SK-MEL-5 (cell line): ENCODE results near the gene CDH22. TPM values are rescaled to one million over a fixed set of nuclear protein-coding genes. Genes with fewer than 3 reads are reported as not detected.

ENCODE experiments used
- DNase-seq: peaks from one replicate; pipeline ENCODE4 v3.0.0-alpha.2; 2016; ENCODE audit warnings: low read depth, low spot score
- in situ Hi-C: cut with HindIII; loops from 2 replicates; pipeline ENCODE4 v1.10.0; 2016; ENCODE audit warnings: low sequenced_read_pairs, high pct_unique_total_duplicates, low pct_unique_long_range_greater_than_20kb
- total RNA-seq: library from RNA; depleted of rRNA; stranded (reverse); fragments of >200 nt; shearing (Covaris generic); gene quantifications from 2 replicates; pipeline ENCODE4 v1.2.3, GENCODE V29; 2014

The CDH22 gene
- total RNA-seq, 1 experiment from 2014 or later: not detected

GRCh38 chr20:46217583-46217982 lies 90.7 kb downstream of the CDH22 start:
- DNase-seq: no peak
- in situ Hi-C loops: no loop called here

DNA sequence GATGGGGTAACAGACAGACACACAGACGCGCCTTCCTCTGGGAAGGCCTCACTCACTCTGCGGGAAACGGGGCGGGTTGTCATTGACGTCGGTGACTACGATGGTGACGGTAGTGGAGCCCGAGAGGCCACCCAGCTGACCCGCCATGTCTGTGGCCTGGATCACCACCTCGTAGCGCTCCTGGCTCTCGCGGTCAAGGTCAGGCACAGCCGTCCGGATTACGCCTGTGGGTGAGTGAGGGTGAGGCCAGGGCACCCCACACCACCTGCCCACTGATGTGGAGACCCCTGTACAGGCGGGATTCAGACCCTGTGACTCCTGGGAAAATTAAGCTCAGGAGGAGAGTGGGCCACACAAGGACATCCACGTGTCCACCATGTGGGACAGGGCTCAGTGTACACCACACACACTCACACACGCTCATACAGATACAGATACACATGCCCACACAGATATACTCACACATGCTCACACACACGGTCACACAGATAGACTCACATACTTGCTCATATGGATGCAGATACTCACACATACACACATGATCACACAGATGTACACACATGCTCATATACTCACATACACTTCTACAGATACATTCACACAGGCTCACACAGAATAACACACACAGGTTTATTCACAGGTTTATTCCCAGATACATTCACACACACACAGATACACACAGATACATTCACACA lies 91.4 kb downstream of the CDH22 start:
- in situ Hi-C loops: no loop called here
- no peak for DNase-seq

- DNase-seq: no peak
Measured at GRCh38 chr20:46215913-46216707, 92.2 kb downstream of the CDH22 start.

GRCh38 chr20:46214824-46215488 lies 93.3 kb downstream of the CDH22 start:
- no peak for DNase-seq
- in situ Hi-C loops: no loop called here

More at GRCh38 chr20:46215913-46216707, 92.2 kb downstream of the CDH22 start:
- in situ Hi-C loops: no loop called here

DNA sequence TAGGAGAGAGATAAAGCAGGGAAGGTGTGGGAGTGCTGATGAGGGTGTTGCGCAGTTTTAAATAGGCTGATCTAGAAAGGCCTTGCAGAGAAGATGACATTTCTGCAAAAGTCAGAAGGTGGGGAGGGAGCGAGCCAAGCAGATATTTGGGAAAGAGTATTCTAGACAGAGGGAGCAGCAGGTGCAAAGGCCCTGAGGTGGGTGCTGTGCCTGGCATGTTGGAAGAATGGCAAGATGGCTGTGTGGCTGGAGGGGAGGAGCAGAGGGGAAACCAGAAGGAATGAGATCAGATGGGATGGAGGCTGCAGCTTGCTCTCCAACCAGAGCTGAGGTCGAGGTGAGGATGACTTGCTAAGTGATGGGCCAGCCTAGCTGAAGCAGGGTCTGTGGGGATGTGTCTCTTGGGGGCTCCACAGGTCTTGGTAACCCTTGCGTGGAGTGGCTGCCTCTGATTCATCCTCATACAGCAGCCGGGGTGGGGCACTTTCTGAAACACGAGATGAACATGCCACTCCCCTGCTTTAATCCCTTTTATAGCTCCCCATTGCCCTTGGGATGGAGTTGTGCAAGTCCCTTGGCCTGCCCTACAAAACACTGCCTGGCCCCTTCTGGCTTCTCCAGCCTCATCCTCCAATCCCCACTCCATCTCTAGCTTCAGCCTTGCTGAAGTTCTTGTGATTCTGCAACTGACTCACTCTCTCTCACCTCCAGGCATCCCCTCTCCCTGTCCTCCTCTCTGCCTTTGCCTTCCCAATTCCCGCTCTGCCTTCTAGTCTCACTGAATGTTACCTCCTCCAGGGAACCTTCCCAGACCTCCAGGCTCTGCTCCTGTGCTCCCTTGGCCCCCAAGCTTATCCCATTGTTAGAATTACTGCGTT lies 94.1 kb downstream of the CDH22 start:
- no peak for DNase-seq
- in situ Hi-C loops: no loop called here

DNA sequence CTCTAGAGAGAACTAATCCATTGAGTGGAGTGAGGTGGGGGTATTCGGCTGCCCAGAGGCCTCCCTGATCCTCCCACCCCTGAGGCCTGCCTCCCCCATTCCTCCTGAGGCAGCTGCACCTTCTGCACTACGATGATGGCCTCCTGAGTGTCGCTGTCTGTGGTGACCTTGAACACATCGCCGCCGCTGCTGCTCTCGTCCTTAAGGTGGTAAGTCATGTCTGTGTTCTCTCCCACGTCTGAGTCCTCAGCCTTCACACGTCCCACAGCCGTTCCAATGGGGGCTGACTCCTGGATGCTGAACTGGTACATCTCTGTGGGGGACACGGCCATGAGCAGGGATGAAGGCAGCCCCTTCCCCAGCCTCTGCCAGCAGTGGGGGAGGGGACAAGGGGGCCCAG lies 95.4 kb downstream of the CDH22 start:
- no peak for DNase-seq
- in situ Hi-C loops: no loop called here

DNA sequence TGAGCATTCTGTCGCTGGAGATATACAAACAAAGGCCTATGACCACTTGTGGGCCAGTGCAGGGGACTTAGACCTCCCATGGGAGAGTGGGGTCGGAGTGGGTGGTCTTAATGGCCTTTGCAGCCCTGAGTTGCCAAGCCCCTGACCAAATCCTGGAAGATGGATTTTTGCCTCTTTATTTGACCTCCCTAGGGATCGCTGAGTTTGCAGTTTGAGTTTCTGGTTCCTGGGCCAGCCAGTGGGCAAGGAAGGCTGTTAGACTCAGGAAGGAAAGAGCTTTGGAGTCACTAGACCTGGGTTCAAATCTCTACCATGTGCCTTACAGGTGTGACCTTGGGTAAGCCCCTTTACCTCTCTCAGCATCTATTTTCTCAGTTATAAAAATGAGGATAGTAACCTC lies 96.0 kb downstream of the CDH22 start:
- in situ Hi-C loops: no loop called here
- no peak for DNase-seq

DNA sequence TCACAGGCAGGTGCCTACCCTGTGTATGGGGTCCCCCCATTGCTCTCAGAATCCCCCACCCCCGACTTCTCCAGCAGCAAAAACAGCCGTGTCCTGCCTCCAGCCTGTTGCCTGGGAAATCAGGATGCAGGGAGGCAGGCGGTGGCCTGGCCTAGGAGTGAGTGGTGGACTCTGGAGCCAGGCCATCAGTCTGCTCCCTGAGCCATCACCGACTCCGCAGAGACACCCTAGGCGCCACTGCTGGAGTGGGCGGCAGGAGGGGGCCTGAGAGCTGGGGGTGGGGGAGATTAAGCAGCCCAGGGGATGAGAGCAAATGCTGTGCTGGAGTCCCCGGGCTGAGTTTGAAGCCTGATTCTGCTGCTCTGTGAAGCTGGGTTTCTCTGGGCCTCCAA lies 97.0 kb downstream of the CDH22 start:
- no peak for DNase-seq
- in situ Hi-C loops: no loop called here

GRCh38 chr20:46210672-46211330 lies 97.5 kb downstream of the CDH22 start:
- in situ Hi-C loops: no loop called here
- no peak for DNase-seq

GRCh38 chr20:46209930-46210671 lies 98.2 kb downstream of the CDH22 start:
- in situ Hi-C loops: no loop called here
- DNase-seq: no peak

DNA sequence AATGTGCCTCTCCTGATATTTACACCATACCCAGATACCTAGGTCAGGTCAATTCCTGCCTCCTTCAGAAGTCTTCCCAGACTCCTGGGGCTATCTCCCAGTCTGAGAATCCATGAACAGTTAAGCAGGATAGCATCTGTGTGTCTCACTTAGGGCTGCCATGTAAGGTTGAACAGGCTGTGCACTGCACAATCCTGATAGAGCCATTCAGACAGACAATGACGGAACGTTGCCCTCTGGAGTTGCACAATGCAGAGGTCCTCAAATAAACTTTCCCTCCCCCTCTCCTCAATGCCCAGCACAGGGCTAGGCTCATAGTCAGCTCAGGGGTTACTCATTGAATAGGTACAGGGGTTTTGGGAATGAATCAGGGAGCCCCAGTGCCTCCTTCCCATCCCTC lies 100.5 kb downstream of the CDH22 start:
- DNase-seq: no peak
- in situ Hi-C loops: no loop called here

DNA sequence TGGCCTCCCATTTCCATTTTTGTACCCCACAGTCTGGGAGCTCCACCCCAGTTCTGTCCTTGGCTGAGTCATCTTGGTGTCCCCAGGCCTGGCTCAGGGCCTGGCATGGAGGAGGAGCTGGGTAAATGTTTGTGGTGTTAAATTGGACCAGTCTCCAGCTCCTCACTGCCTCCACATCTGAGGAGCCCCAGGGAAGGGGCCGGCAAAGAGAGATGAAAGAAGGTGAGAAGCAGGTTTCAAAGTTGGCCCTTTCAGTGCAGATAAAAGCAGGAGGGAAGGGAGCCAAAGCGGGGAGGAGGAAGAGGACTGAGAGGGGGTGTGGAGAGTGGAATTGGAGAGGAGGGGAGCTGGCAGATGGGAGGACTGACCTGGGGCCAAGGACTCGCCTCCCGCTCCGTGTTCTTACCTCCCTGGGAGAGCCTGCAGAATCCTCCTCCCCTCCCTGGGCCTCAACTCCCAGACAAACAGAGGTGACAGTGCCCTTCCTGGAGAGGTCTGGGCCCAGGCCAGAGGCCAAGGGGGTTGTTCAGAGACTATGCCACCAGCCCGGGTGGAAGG lies 101.2 kb downstream of the CDH22 start:
- in situ Hi-C loops: no loop called here
- DNase-seq: no peak

DNA sequence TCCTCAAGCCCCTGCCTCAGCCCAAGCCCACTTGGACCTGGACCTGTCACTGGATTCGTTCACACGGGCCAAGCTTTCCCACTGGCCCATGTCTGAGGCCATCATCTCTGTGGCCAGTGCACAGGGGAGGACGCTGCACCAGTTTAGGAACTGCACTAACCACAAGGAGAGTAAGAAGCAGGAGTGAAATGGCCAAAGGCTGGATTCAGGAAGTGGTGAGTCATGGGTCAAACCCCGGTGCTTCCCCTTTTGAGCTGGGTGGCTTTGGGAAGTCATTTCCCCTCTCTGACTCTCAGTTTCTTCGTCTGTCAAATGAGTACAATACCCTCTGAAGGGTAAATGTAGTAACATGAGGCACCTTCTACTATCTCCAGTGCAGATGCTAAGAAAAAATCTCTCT lies 102.3 kb downstream of the CDH22 start:
- peak; percentile 42 for DNase-seq

DNA sequence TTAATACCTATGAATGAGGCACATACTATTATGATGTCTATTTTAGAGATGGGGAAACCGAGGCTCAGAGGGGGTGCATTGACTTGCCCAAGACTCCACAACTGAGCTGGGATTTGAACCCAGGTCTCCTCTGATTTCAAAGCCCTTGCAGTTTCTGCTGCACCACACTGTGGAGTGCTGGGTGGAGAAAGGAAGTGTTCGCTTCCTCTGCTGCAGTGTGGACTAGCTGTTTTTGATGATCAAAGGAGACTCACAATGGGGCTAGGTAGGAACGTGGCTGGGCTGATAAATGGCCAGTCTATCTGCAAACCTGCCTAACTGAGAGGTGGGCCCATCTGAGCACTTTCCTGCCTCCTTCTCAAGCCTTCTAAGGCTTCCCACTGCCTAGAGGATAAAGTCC lies 102.9 kb downstream of the CDH22 start:
- no peak for DNase-seq
- in situ Hi-C loops: no loop called here

More for the DNA sequence above, 102.3 kb downstream of the CDH22 start:
- in situ Hi-C loops: no loop called here

DNA sequence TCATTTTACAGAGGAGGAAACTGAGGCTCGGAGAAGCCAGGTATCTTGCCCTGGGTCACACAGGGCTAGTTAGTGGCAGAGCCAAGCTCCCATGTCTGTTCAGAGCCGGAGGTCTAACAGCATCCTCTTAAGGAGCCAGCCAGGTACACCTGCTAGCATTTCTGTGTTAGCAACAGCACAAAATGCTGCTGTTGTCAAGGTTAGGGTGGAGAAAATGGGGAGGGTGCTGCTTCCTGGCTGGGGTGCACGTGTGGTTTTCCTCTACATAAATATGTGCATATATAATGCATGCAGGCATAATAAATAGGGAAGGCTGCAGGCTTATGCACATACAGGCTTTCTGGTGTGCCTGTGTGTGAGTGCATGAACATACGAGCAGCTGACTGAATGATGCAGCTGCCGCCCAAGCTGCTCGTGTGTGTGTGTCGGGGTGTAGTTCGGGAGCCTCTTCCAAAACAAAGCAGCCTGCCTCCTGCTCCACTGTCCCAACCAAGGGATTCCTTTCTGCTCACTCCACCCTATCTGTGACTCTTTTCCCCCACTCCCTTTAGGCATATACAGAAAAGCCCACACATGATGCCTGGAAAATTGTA lies 103.6 kb downstream of the CDH22 start:
- in situ Hi-C loops: no loop called here
- no peak for DNase-seq

GRCh38 chr20:46203510-46203837 lies 104.8 kb downstream of the CDH22 start:
- DNase-seq: no peak
- in situ Hi-C loops: no loop called here
